H1 (cell line): ENCODE data around the gene SKAP2. TPM values are rescaled to one million over a fixed set of nuclear protein-coding genes. Genes with fewer than 3 reads are reported as not detected.

Experiments
- CTCF ChIA-PET: fragments of 300-600 bp; sonication (Branson Sonifier 250); formaldehyde crosslinking; loops from one replicate; lab custom pipeline; 2021; ENCODE audit not compliant: partially characterized antibody; lab: Charles Lee
- POLR2A ChIA-PET: fragments of 300-600 bp; sonication (Branson Sonifier 250); formaldehyde crosslinking; loops from one replicate; lab custom pipeline; 2021; ENCODE audit warnings: inconsistent platforms; ENCODE audit not compliant: partially characterized antibody; lab: Charles Lee
- DNase-seq, 2 experiments: peaks; one replicate each; pipeline versions ENCODE4 v3.0.0 to v3.0.0-alpha.2; 2010 to 2022; ENCODE audit warnings: low spot score in 2 of 2, low read depth in 1 of 2, mixed read lengths in 1 of 2
- FAIRE-seq: peaks from 2 replicates; lab custom pipeline; 2011; peaks lifted over from hg19 to GRCh38; lab: Jason Lieb, UNC
- H2AFZ ChIP-seq: 2 replicates; pipeline ENCODE4 v1.8.1; 2012; ENCODE audit warnings: low read length, inconsistent platforms
- H2AK5ac ChIP-seq: 2 replicates; pipeline ENCODE4 v1.6.1; 2013; ENCODE audit warnings: low read depth, low read length
- H2BK120ac ChIP-seq: replicated peaks from 2 replicates; pipeline ENCODE3; 2013; ENCODE audit warnings: low read depth, low read length, inconsistent platforms
- H2BK12ac ChIP-seq: 2 replicates; pipeline ENCODE4 v1.6.1; 2013; ENCODE audit warnings: low read depth, low read length
- H2BK15ac ChIP-seq: 2 replicates; pipeline ENCODE4 v1.6.1; 2013; ENCODE audit warnings: low read length
- H2BK20ac ChIP-seq: 2 replicates; pipeline ENCODE4 v1.6.1; 2013; ENCODE audit warnings: low read length
- H2BK5ac ChIP-seq: 2 replicates; pipeline ENCODE4 v1.6.1; 2013; ENCODE audit warnings: low read depth, low read length
- H3K14ac ChIP-seq: 2 replicates; pipeline ENCODE4 v1.6.1; 2013; ENCODE audit warnings: inconsistent platforms; ENCODE audit not compliant: insufficient read length
- H3K18ac ChIP-seq: 2 replicates; pipeline ENCODE4 v1.6.1; 2013; ENCODE audit warnings: low read length; ENCODE audit errors: extremely low read depth
- H3K23ac ChIP-seq: 2 replicates; pipeline ENCODE4 v1.6.1; 2013; ENCODE audit warnings: inconsistent platforms; ENCODE audit not compliant: insufficient read length
- H3K23me2 ChIP-seq: 2 replicates; pipeline ENCODE4 v1.6.1; 2013; ENCODE audit warnings: low read depth, low read length
- H3K27ac ChIP-seq: 2 replicates; pipeline ENCODE4 v1.6.1; 2011; ENCODE audit warnings: low read depth, low read length, inconsistent platforms
- H3K27me3 ChIP-seq, 4 experiments: replicated peaks in 1 of 4; 1 replicate in 1 of 4; 2 replicates in 3 of 4; pipeline versions ENCODE4 v1.6.1 to v1.8.1; 2011 to 2013; ENCODE audit warnings: low read length in 3 of 4, mild to moderate bottlenecking in 3 of 4, inconsistent platforms in 2 of 4, mixed read lengths in 2 of 4, moderate library complexity in 1 of 4; ENCODE audit not compliant: control insufficient read depth in 3 of 4, insufficient read depth in 3 of 4; ENCODE audit errors: extremely low read depth in 1 of 4
- H3K36me3 ChIP-seq, 4 experiments: 2 replicates each; pipeline versions ENCODE4 v1.6.1 to v1.8.1; 2011 to 2013; ENCODE audit warnings: mild to moderate bottlenecking in 4 of 4, low read length in 3 of 4, moderate library complexity in 2 of 4, control low read depth in 1 of 4, inconsistent platforms in 1 of 4; ENCODE audit not compliant: insufficient read depth in 4 of 4, control insufficient read depth in 2 of 4
- H3K4ac ChIP-seq: replicated peaks from 2 replicates; pipeline ENCODE3; 2013; ENCODE audit warnings: low read length, low read depth, mixed read lengths, inconsistent platforms; ENCODE audit not compliant: insufficient read length
- H3K4me1 ChIP-seq, 4 experiments: replicated peaks in 1 of 4; 1 replicate in 1 of 4; 2 replicates in 3 of 4; pipeline versions ENCODE4 v1.6.1 to v1.8.1; 2011 to 2013; ENCODE audit warnings: low read length in 3 of 4, inconsistent platforms in 2 of 4, mixed read lengths in 1 of 4; ENCODE audit not compliant: insufficient read depth in 4 of 4, control insufficient read depth in 3 of 4
- H3K4me2 ChIP-seq, 2 experiments: 2 replicates each; pipeline versions ENCODE4 v1.6.1 to v1.8.1; 2011 to 2013; ENCODE audit warnings: low read depth in 2 of 2, low read length in 2 of 2, control low read depth in 1 of 2, inconsistent platforms in 1 of 2, mild to moderate bottlenecking in 1 of 2; ENCODE audit not compliant: insufficient read depth in 1 of 2
- H3K4me3 ChIP-seq, 4 experiments: fragments of 200-600, 300-600 bp in 1 of 4; sonication (generic), shearing (Covaris generic), sonication (Bioruptor Twin) in 1 of 4; 2 replicates each; pipeline versions ENCODE4 v1.5.1 to v1.8.1; 2011 to 2016; ENCODE audit warnings: low read length in 4 of 4, low read depth in 3 of 4, control low read depth in 2 of 4, inconsistent platforms in 2 of 4, mild to moderate bottlenecking in 2 of 4, mixed read lengths in 1 of 4, moderate library complexity in 1 of 4; ENCODE audit not compliant: insufficient read depth in 2 of 4; ENCODE audit errors: extremely low read depth in 1 of 4
- H3K56ac ChIP-seq: replicated peaks from 2 replicates; pipeline ENCODE3; 2013; ENCODE audit warnings: low read depth, mild to moderate bottlenecking, mixed read lengths, low read length, inconsistent platforms; ENCODE audit not compliant: insufficient read length
- H3K79me1 ChIP-seq: 2 replicates; pipeline ENCODE4 v1.6.1; 2013; ENCODE audit warnings: low read depth, low read length, control low read depth
- H3K79me2 ChIP-seq, 2 experiments: 2 replicates each; pipeline versions ENCODE4 v1.6.1 to v1.8.1; 2012 to 2013; ENCODE audit warnings: low read length in 2 of 2, mild to moderate bottlenecking in 2 of 2, inconsistent platforms in 1 of 2; ENCODE audit not compliant: insufficient read depth in 2 of 2, control insufficient read depth in 1 of 2
- H3K9ac ChIP-seq, 4 experiments: replicated peaks in 1 of 4; 1 replicate in 1 of 4; 2 replicates in 3 of 4; pipeline versions ENCODE4 v1.6.1 to v1.8.1; 2011 to 2013; ENCODE audit warnings: low read depth in 3 of 4, low read length in 3 of 4, control low read depth in 2 of 4, mild to moderate bottlenecking in 2 of 4, moderate library complexity in 2 of 4, inconsistent platforms in 1 of 4; ENCODE audit errors: extremely low read depth in 1 of 4
- H3K9me3 ChIP-seq, 2 experiments: 2 replicates each; pipeline versions ENCODE4 v1.6.1 to v1.8.1; 2012 to 2013; ENCODE audit warnings: mild to moderate bottlenecking in 2 of 2, moderate library complexity in 2 of 2, control low read depth in 1 of 2, inconsistent platforms in 1 of 2, low read depth in 1 of 2, low read length in 1 of 2, mixed read lengths in 1 of 2; ENCODE audit not compliant: insufficient read depth in 2 of 2
- H4K20me1 ChIP-seq, 2 experiments: replicated peaks in 1 of 2; 2 replicates each; pipeline versions ENCODE3 to v1.8.1; 2011 to 2013; ENCODE audit warnings: inconsistent platforms in 2 of 2, low read length in 2 of 2, mild to moderate bottlenecking in 1 of 2; ENCODE audit not compliant: insufficient read depth in 2 of 2, control insufficient read depth in 1 of 2
- H4K5ac ChIP-seq: 2 replicates; pipeline ENCODE4 v1.6.1; 2013; ENCODE audit warnings: low read length, low read depth, mixed read lengths, inconsistent platforms; ENCODE audit not compliant: insufficient read length
- H4K8ac ChIP-seq: 2 replicates; pipeline ENCODE4 v1.8.0; 2013; ENCODE audit warnings: mild to moderate bottlenecking, moderate library complexity, low read length, inconsistent platforms; ENCODE audit not compliant: insufficient read depth; ENCODE audit errors: extremely low read depth
- H4K91ac ChIP-seq: replicated peaks from 2 replicates; pipeline ENCODE3; 2013; ENCODE audit warnings: low read length, mixed read lengths, inconsistent platforms; ENCODE audit not compliant: insufficient read length
- BRCA1 ChIP-seq: IDR thresholded peaks from 2 replicates; pipeline ENCODE4 v1.6.1; 2012; ENCODE audit warnings: low read depth, low read length, improper control_type of control experiment
- CEBPB ChIP-seq: IDR thresholded peaks from 2 replicates; pipeline ENCODE4 v1.6.1; 2012; ENCODE audit warnings: low read depth, low read length
- CREB1 ChIP-seq: IDR thresholded peaks from 2 replicates; pipeline ENCODE4 v1.6.1; 2012; ENCODE audit warnings: inconsistent platforms
- CTBP2 ChIP-seq: IDR thresholded peaks from 2 replicates; pipeline ENCODE4 v1.7.0; 2011; ENCODE audit warnings: borderline replicate concordance, mild to moderate bottlenecking, moderate library complexity, mixed read lengths, low read length; ENCODE audit not compliant: insufficient read depth, insufficient read length
- EP300 ChIP-seq, 2 experiments: IDR thresholded peaks; 1 replicate in 1 of 2; 2 replicates in 1 of 2; pipeline ENCODE4 v1.6.1; 2011 to 2012; ENCODE audit warnings: low read depth in 2 of 2, low read length in 2 of 2, mild to moderate bottlenecking in 2 of 2, borderline replicate concordance in 1 of 2, inconsistent platforms in 1 of 2, moderate library complexity in 1 of 2
- HDAC6 ChIP-seq: IDR thresholded peaks from one replicate; pipeline ENCODE4 v1.7.1; 2012; ENCODE audit warnings: low read depth, mild to moderate bottlenecking, inconsistent platforms, low read length, moderate library complexity
- JUN ChIP-seq: IDR thresholded peaks from 2 replicates; pipeline ENCODE4 v1.6.1; 2011; ENCODE audit warnings: low read depth, mild to moderate bottlenecking, improper control_type of control experiment, low read length
- KDM4A ChIP-seq: IDR thresholded peaks from one replicate; pipeline ENCODE4 v1.7.1; 2012; ENCODE audit warnings: low read depth, mild to moderate bottlenecking, moderate library complexity, low read length, inconsistent platforms; ENCODE audit not compliant: severe bottlenecking
- PHF8 ChIP-seq: fragments of 200-600 bp; sonication (generic); conservative IDR thresholded peaks from 2 replicates; pipeline ENCODE4 v1.7.1; 2012; ENCODE audit warnings: low read depth, mild to moderate bottlenecking, inconsistent platforms, low read length, moderate library complexity
- SIX5 ChIP-seq: IDR thresholded peaks from 2 replicates; pipeline ENCODE4 v1.6.1; 2011; ENCODE audit warnings: mild to moderate bottlenecking, low read depth, low read length
- WGBS, 2 experiments: shearing (Covaris generic) in 1 of 2; methylation state at CpG; one replicate each; pipeline versions ENCODE4 v1.1.6 to v1.1.7; 2013 to 2015; ENCODE audit warnings: low lambda C conversion rate in 2 of 2, mixed read lengths in 2 of 2, inconsistent platforms in 1 of 2, low coverage in 1 of 2, missing lambda C conversion rate in 1 of 2; ENCODE audit not compliant: insufficient replicate concordance in 2 of 2, insufficient coverage in 1 of 2, insufficient read length in 1 of 2; ENCODE audit errors: extremely low coverage in 1 of 2, missing lambda C conversion rate in 1 of 2; 5-methylcytosine and 5-hydroxymethylcytosine counted together
- polyA plus RNA-seq, 7 experiments: library from polyadenylated mRNA; depleted of rRNA in 3 of 7; stranded (reverse) in 5 of 7; unstranded in 2 of 7; fragments of >200 nt in 5 of 7; fragments of 200-250 nt in 2 of 7; gene quantifications; 1 replicate in 5 of 7; 2 replicates in 1 of 7; 4 replicates in 1 of 7; pipeline versions ENCODE4 v1.2.1 to v1.2.3, GENCODE V29; 2011 to 2013; ENCODE audit warnings: missing spikeins in 2 of 7, mixed read lengths in 2 of 7
- total RNA-seq: library from RNA; stranded (reverse); fragmentation: NEBNext Ultra II Directional; extraction: Animal tissue kit (Norgen Biotek cat#: 25700); gene quantifications from 2 replicates; pipeline ENCODE4 v1.2.1, GENCODE V29; 2021
- TF ChIP-seq, protein P1 (sequence below): IDR thresholded peaks from 2 replicates; pipeline ENCODE4 v1.6.1; 2012; ENCODE audit warnings: inconsistent platforms
- TF ChIP-seq, protein P2 (sequence below): IDR thresholded peaks from 2 replicates; pipeline ENCODE4 v1.6.1; 2012; ENCODE audit warnings: low read length, inconsistent platforms

SKAP2 gene
- total and polyA plus RNA-seq, 2 of the 8 experiments (the other 6 are each of a cell fraction or from before 2014, with no cell fraction given) = 0.53 to 5.1 TPM

DNA sequence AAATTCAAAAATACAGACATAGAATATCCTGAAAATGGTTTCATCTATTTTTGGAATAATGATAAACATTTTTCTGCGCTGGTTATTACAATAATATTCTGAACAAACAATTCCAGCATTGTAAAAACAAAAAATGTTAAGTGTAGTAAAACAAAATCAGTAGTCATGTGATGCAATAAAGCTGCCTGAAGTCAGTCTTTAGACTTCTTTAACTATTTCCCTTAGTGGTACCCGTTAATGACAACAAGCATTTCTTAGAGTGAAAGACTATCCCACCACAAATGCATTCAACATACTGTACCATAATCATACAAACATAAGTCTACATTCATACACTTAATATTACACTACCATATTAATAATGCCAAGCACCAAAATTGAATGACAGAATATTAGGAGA is 1.6 kb downstream of the SKAP2 start:
- Histone ChIP-seq H2BK15ac (no peak overlapping the region), H3K18ac (no peak overlapping the region), H2BK20ac (no peak overlapping the region), H3K4ac (no peak overlapping the region), H3K4me1 (peaks cover 2 to 14% (median 5%) of the 10 kb centered on the region in 4 experiments; a peak in 6 of 7 replicates), H4K91ac (no peak overlapping the region), H3K27me3 (peaks cover 8 to 21% (median 10%) of the 10 kb centered on the region in 4 experiments), H2BK120ac (no peak overlapping the region), H3K27ac (no peak overlapping the region), H3K36me3 (no peaks in the 10 kb centered on the region), H3K79me1 (no peaks in the 10 kb centered on the region), H4K8ac (no peak overlapping the region), H4K5ac (no peak overlapping the region), H3K4me2 (no peak overlapping the region), H2BK5ac (no peak overlapping the region), H2AK5ac (no peak overlapping the region), H3K79me2 (no peaks in the 10 kb centered on the region), H3K9me3 (no peaks in the 10 kb centered on the region), H3K4me3 (no peak overlapping the region), H3K23ac (no peak overlapping the region), H3K9ac (no peak overlapping the region), H3K23me2 (peaks cover 10% of the 10 kb centered on the region), H2BK12ac (no peak overlapping the region), H3K56ac (no peak overlapping the region), H4K20me1 (peaks cover 0 to 2% of the 10 kb centered on the region in 2 experiments)
- ChIA-PET POLR2A (no interaction called here), CTCF (interaction anchor here (0.8 to 1.2 kb wide), 4 partner anchors 179 to 288 kb away, joined by 3 to 5 read pairs (median 3); partner anchors contain the start of gene HOXA4)
- no peak for DNase-seq
- no peak for TF ChIP-seq CREB1
- no peak for TF ChIP-seq CTBP2
- TF ChIP-seq SIX5 = no peak
- no peak for TF ChIP-seq JUN
- TF ChIP-seq CEBPB = no peak
- no peak for TF ChIP-seq KDM4A
- TF ChIP-seq HDAC6 = no peak
- TF ChIP-seq, protein P1, sequence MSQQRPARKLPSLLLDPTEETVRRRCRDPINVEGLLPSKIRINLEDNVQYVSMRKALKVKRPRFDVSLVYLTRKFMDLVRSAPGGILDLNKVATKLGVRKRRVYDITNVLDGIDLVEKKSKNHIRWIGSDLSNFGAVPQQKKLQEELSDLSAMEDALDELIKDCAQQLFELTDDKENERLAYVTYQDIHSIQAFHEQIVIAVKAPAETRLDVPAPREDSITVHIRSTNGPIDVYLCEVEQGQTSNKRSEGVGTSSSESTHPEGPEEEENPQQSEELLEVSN = no peak
- TF ChIP-seq PHF8 = no peak
- no peak for TF ChIP-seq EP300 (IDR thresholded peaks at IDR 0.05; ENCODE audit: borderline replicate concordance in 1 of 2, low read depth in 2 of 2, low read length in 2 of 2)
- TF ChIP-seq, protein P2, sequence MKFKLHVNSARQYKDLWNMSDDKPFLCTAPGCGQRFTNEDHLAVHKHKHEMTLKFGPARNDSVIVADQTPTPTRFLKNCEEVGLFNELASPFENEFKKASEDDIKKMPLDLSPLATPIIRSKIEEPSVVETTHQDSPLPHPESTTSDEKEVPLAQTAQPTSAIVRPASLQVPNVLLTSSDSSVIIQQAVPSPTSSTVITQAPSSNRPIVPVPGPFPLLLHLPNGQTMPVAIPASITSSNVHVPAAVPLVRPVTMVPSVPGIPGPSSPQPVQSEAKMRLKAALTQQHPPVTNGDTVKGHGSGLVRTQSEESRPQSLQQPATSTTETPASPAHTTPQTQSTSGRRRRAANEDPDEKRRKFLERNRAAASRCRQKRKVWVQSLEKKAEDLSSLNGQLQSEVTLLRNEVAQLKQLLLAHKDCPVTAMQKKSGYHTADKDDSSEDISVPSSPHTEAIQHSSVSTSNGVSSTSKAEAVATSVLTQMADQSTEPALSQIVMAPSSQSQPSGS = no peak
- TF ChIP-seq BRCA1 = no peak
- TF ChIP-seq, all 59 proteins: peak for 0
- Histone ChIP-seq H3K14ac (no peak overlapping the region), H2AFZ (no peak overlapping the region)
- 85% methylated on average over 2 of the region's 2 CpGs; no CpG with 5 or more reads in 1 of the 2 experiments for WGBS, 2 experiments
- FAIRE-seq = no peak
